GM18498 (cell line): ENCODE data around the gene CLEC2L.

Experiments used
- ATAC-seq: cut with Tn5 transposase; IDR thresholded peaks from one replicate; pipeline ENCODE4 v1.9.1; 2021; ENCODE audit warnings: mild to moderate bottlenecking, moderate library complexity; ENCODE audit not compliant: unreplicated experiment

The CLEC2L gene

GRCh38 chr7:139522830-139523198 lies 671 bp upstream of the CLEC2L start:
- ATAC-seq = no peak

- ATAC-seq = no peak
These were observed 707 bp downstream of the CLEC2L start for GRCh38 chr7:139523968-139524815.

- ATAC-seq = no peak
These were observed 1.8 kb downstream of the CLEC2L start for GRCh38 chr7:139525239-139525638.

GRCh38 chr7:139525750-139526149 lies 2.3 kb downstream of the CLEC2L start:
- no peak for ATAC-seq

- no peak for ATAC-seq
These were observed 3.4 kb downstream of the CLEC2L start for GRCh38 chr7:139526578-139527544.

GRCh38 chr7:139531094-139531493 lies 7.6 kb downstream of the CLEC2L start:
- no peak for ATAC-seq

GRCh38 chr7:139532636-139533155 lies 9.2 kb downstream of the CLEC2L start:
- no peak for ATAC-seq

GRCh38 chr7:139534096-139534495 lies 10.6 kb downstream of the CLEC2L start:
- ATAC-seq = no peak

GRCh38 chr7:139534966-139535651 lies 11.6 kb downstream of the CLEC2L start:
- no peak for ATAC-seq

GRCh38 chr7:139536152-139536551 lies 12.7 kb downstream of the CLEC2L start:
- ATAC-seq = no peak

- no peak for ATAC-seq
These were observed 15.6 kb downstream of the CLEC2L start for GRCh38 chr7:139538881-139539635.

- no peak for ATAC-seq
These were observed 16.7 kb downstream of the CLEC2L start for GRCh38 chr7:139540203-139540602.

GRCh38 chr7:139541600-139542307 lies 18.3 kb downstream of the CLEC2L start:
- no peak for ATAC-seq

GRCh38 chr7:139542308-139543151 lies 19.0 kb downstream of the CLEC2L start:
- ATAC-seq = no peak

GRCh38 chr7:139543801-139544603 lies 20.5 kb downstream of the CLEC2L start:
- ATAC-seq = no peak

- ATAC-seq = no peak
These were observed 21.2 kb downstream of the CLEC2L start for GRCh38 chr7:139544645-139545044.

- no peak for ATAC-seq
These were observed 25.0 kb downstream of the CLEC2L start for GRCh38 chr7:139548302-139549028.
